Measurements from ENCODE around the gene FAM217B. TPM values are rescaled to one million over a fixed set of nuclear protein-coding genes. Genes with fewer than 3 reads are reported as not detected.

The FAM217B gene
- polyA plus RNA-seq, 3 donors: 5.3 to 18.3 (median 18.1) TPM

DNA sequence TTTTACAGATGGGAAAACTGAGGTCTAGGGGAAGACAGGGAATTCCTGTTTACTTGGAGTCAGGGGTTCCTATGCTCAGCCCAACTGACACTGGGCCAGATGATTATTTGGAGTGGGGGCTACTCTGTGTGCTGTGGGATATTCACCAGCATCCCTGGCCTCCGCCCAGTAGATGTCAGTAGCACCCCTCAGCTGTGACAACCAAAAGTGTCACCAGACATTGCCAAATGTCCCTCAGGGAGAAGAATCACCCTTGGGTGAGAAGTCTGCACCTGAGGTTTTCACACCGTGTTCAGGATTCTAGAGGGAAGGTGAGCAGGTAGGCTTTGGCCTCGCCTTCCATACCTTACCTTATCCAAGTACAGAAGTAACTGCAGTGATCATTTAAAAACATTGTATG, 45.7 kb downstream of the FAM217B start:
- no peak overlapping the region for H3K4me2 ChIP-seq (replicated peaks; ENCODE audit: extremely low read depth, low read length, poor library complexity, severe bottlenecking)
- TF ChIP-seq, protein P1, sequence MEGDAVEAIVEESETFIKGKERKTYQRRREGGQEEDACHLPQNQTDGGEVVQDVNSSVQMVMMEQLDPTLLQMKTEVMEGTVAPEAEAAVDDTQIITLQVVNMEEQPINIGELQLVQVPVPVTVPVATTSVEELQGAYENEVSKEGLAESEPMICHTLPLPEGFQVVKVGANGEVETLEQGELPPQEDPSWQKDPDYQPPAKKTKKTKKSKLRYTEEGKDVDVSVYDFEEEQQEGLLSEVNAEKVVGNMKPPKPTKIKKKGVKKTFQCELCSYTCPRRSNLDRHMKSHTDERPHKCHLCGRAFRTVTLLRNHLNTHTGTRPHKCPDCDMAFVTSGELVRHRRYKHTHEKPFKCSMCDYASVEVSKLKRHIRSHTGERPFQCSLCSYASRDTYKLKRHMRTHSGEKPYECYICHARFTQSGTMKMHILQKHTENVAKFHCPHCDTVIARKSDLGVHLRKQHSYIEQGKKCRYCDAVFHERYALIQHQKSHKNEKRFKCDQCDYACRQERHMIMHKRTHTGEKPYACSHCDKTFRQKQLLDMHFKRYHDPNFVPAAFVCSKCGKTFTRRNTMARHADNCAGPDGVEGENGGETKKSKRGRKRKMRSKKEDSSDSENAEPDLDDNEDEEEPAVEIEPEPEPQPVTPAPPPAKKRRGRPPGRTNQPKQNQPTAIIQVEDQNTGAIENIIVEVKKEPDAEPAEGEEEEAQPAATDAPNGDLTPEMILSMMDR (IDR thresholded peaks at IDR 0.05): peak; percentile 56
- no CpG with 5 or more reads among the region's 3 CpGs for WGBS (ENCODE audit: insufficient coverage)
- peak; percentile 25 to 49 (median 44) for DNase-seq
- no peaks in the 10 kb centered on the region for H4K20me1 ChIP-seq (ENCODE audit: insufficient read depth, low read length)
- peak overlapping the region in 5 of 7 donors; percentile 13 to 98 (median 68) for H3K27ac Mint-ChIP-seq
- peaks cover 44% of the 10 kb centered on the region for H3K4me1 Mint-ChIP-seq
- H3K4me3 Mint-ChIP-seq: no peak overlapping the region
- H2AFZ ChIP-seq (ENCODE audit: insufficient read depth, low read depth, low read length, poor library complexity, severe bottlenecking): no peak overlapping the region
- no peaks in the 10 kb centered on the region for H3K9me3 ChIP-seq (replicated peaks in 1 of 2; ENCODE audit: control insufficient read depth in 1 of 2, insufficient read depth in 1 of 2, low read length in 2 of 2)
- no peaks in the 10 kb centered on the region for H3K79me2 ChIP-seq (ENCODE audit: insufficient read depth, low read length)
- H3K4me1 ChIP-seq (ENCODE audit: control insufficient read depth in 1 of 2, insufficient read depth in 2 of 2, low read length in 2 of 2): peaks cover 37 to 42% of the 10 kb centered on the region in 2 donors
- H3K4me3 ChIP-seq (replicated peaks in 1 of 3; ENCODE audit: low read depth in 2 of 3, low read length in 3 of 3): no peak overlapping the region
- no peak overlapping the region for H3K9ac ChIP-seq (ENCODE audit: insufficient read depth, low read length, poor library complexity, severe bottlenecking)
- H3K9me3 Mint-ChIP-seq: peaks cover 0 to 11% (median 3%) of the 10 kb centered on the region in 7 donors
- H3K36me3 ChIP-seq (replicated peaks in 1 of 2; ENCODE audit: control insufficient read depth in 1 of 2, insufficient read depth in 2 of 2, low read length in 2 of 2): no peaks in the 10 kb centered on the region
- intact Hi-C loops (cut with micrococcal nuclease): no loop called here
- H3K36me3 Mint-ChIP-seq: peaks cover 9 to 17% of the 10 kb centered on the region in 2 donors
- no peaks in the 10 kb centered on the region for H3K27me3 ChIP-seq (ENCODE audit: control insufficient read depth in 2 of 2, insufficient read depth in 2 of 2, low read length in 2 of 2)
- H3K27me3 Mint-ChIP-seq (ENCODE audit: low read depth in 3 of 3): peaks cover 0 to 2% (median 0%) of the 10 kb centered on the region in 3 donors
- peak overlapping the region in 1 of 2 donors; percentile 84 for H3K27ac ChIP-seq (ENCODE audit: low read depth in 1 of 2, low read length in 2 of 2)

GRCh38 chr20:59987135-59987534, 46.9 kb downstream of the FAM217B start:
- intact Hi-C loops (cut with micrococcal nuclease): no loop called here
- H3K9me3 Mint-ChIP-seq: peaks cover 0 to 8% (median 3%) of the 10 kb centered on the region in 7 donors
- DNase-seq: no peak
- Histone ChIP-seq H3K4me3 (replicated peaks in 1 of 3; ENCODE audit: low read depth in 2 of 3, low read length in 3 of 3) (no peak overlapping the region), H3K27ac (ENCODE audit: low read depth in 1 of 2, low read length in 2 of 2) (no peak overlapping the region), H3K4me2 (replicated peaks; ENCODE audit: extremely low read depth, low read length, poor library complexity, severe bottlenecking) (no peak overlapping the region), H3K36me3 (replicated peaks in 1 of 2; ENCODE audit: control insufficient read depth in 1 of 2, insufficient read depth in 2 of 2, low read length in 2 of 2) (no peaks in the 10 kb centered on the region), H3K9ac (ENCODE audit: insufficient read depth, low read length, poor library complexity, severe bottlenecking) (no peak overlapping the region), H4K20me1 (ENCODE audit: insufficient read depth, low read length) (no peaks in the 10 kb centered on the region), H3K27me3 (ENCODE audit: control insufficient read depth in 2 of 2, insufficient read depth in 2 of 2, low read length in 2 of 2) (no peaks in the 10 kb centered on the region), H3K9me3 (replicated peaks in 1 of 2; ENCODE audit: control insufficient read depth in 1 of 2, insufficient read depth in 1 of 2, low read length in 2 of 2) (no peaks in the 10 kb centered on the region), H2AFZ (ENCODE audit: insufficient read depth, low read depth, low read length, poor library complexity, severe bottlenecking) (no peak overlapping the region), H3K79me2 (ENCODE audit: insufficient read depth, low read length) (no peaks in the 10 kb centered on the region), H3K4me1 (ENCODE audit: control insufficient read depth in 1 of 2, insufficient read depth in 2 of 2, low read length in 2 of 2) (peaks cover 49 to 55% of the 10 kb centered on the region in 2 donors)
- 98% methylated on average over 6 of the region's 7 CpGs for WGBS (ENCODE audit: insufficient coverage)
- H3K36me3 Mint-ChIP-seq: peaks cover 9 to 15% of the 10 kb centered on the region in 2 donors
- H3K27me3 Mint-ChIP-seq (ENCODE audit: low read depth in 3 of 3): peaks cover 0 to 2% (median 0%) of the 10 kb centered on the region in 3 donors
- TF ChIP-seq, protein P1 (IDR thresholded peaks at IDR 0.05): no peak
- peaks cover 56% of the 10 kb centered on the region for H3K4me1 Mint-ChIP-seq
- H3K4me3 Mint-ChIP-seq: no peak overlapping the region
- peak overlapping the region in 1 of 7 donors; percentile 5 for H3K27ac Mint-ChIP-seq
